Measurements from ENCODE around the gene HOMER1. TPM values are rescaled to one million over a fixed set of nuclear protein-coding genes. Genes with fewer than 3 reads are reported as not detected.

HOMER1 gene, protein sequence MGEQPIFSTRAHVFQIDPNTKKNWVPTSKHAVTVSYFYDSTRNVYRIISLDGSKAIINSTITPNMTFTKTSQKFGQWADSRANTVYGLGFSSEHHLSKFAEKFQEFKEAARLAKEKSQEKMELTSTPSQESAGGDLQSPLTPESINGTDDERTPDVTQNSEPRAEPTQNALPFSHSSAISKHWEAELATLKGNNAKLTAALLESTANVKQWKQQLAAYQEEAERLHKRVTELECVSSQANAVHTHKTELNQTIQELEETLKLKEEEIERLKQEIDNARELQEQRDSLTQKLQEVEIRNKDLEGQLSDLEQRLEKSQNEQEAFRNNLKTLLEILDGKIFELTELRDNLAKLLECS
- 0.81 and 1.7 TPM in 2 replicates for total RNA-seq

DNA sequence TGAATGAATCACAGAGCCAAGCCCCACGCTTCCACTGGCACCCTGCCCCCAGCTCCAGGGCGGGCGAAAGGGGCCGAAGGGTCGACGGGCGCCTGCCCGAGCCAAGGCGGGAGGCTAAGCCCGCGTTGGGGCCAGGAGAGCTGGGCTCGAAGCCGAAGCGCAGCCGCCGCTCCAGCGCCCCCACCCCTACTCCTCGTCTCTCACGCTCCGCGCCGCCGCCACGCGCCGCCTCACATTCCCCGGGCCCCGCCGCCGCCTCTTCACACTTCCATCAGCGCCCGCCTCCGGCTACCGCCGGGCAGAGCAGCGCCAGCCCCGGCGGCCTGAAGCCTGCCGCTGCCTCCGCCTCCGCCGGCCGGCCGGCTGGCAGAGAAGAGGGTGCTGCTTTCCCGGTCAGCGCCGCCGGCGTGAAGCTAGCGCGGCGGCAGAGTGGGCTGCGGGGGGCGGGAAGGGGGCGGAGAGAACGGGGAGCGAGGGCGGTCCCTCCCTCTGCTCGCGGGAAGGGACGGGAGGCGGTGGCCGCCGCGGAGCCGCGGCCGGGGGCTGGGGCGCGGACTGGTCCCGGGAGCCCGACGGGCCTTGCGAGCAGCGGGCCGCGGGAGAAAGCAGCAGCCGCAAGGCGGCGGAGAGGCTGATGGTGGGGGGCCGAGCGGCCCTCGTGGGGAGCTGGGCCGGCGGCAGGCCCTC, at the start of gene HOMER1:
TSS of gene HOMER1 (minus strand) at position 431 of the 687 bp plus-strand sequence. CDS start 1,360 bp downstream, outside the sequence.
- no peak for DNase-seq (ENCODE audit: low read depth, low spot score)

DNA sequence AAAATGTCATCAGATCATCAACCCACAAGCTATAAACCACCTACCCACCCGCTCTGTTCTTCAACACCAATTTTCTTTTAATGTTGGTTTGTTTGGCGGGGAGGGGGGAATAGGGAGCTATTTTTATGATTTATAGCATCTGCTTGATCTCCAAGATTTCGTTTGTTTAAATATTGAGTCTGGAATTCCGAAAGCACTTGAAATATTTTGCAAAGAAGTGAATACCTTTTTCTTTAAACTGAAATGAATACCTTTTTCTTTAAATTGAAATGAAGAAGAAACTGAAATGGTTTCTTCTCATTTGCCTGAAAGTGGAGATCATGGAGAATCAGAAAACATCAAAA, 49.3 kb upstream of the HOMER1 start:
- DNase-seq (ENCODE audit: low read depth, low spot score): no peak

DNA sequence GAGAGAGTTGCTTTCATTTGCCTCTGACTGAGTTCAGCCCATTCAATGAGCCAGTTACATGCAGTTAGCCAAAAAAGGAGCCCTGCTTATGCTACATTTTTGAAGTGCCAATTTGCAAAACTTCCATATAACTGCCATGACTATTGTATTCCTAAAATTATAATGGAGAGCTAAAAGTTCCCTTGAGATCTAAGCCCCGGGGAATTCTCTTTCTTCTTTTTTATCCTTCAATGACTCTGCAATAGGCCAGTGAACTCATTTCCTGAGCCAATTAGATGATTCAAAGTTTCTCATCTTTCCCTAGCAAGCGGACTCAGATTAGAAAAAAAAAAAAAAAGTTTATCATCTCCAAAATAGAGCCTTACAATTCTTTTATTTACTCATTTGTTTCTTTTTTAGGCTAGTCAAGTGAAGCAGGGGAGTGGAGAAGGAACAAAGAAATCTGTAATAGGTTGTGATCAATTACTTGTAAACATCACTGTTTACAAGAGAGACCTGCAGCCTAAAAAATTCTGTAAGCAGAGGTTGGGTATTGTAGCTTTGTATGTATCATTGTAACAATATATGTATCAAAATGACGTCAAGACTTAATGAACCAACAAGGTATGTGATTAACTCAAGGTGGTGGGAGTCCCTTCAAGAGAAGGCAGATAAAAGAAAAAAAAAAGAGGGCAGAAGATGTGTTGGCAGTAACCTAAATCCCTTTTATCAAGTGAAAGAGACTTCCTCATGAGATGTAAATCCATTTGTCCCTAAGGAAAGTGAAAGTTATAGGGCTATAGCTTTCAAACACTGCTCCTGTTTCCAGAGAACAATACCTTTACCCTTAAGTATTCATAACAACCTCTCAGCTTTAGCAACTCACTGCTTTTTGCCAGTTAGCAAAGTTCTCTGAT, 48.7 kb upstream of the HOMER1 start:
- no peak for DNase-seq (ENCODE audit: low read depth, low spot score)

DNA sequence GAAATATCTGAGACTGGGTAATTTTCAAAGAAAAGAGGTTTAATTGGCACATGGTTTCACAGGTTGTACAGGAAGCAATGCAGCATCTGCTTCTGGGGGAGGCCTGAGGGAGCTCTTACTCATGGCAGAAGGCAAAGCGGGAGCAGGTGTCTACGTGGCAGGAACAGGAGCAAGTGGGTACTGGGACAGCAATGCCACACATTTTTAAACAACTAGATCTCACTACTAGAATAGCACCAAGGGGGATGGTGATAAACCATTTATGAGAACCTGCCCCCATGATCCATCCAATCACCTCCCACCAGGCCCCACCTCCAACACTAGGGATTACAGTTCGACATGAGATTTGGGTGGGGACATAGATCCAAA, 47.6 kb upstream of the HOMER1 start:
- no peak for DNase-seq (ENCODE audit: low read depth, low spot score)

DNA sequence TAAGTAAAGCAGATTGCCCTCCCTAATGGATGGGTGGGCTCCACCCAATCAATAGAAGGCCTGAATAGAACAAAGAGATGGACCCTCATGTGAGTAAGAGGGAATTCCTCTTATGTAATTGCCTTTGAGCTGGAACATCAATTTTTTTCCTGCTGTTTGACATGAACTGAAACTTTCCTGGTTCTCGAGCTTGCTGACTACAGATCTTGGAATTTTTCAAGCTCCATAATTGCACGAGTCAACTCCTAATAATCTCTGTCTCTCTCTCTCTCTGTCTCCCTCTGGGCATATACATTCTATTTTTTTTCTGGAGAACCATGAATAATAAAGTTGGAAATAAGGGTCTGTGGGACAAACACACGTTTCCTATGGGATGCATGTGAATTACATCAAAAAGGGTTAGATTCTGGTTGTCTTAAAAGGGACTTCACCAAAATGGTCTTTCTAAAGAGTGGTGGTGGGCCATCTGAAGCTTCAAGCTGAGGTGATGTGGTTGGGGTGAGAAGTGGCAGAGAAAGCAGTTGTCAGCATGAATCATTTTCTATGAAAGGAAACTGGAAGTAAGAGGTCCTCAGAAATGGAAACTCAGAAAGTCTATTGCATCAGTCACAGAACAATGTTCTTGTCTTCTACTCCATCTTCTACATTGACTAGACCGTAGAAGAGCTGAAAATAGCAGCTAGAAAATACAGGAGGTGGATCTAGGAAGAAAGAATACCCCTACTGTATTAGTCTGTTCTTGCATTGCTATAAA, 47.0 kb upstream of the HOMER1 start:
- DNase-seq (ENCODE audit: low read depth, low spot score): no peak

DNA sequence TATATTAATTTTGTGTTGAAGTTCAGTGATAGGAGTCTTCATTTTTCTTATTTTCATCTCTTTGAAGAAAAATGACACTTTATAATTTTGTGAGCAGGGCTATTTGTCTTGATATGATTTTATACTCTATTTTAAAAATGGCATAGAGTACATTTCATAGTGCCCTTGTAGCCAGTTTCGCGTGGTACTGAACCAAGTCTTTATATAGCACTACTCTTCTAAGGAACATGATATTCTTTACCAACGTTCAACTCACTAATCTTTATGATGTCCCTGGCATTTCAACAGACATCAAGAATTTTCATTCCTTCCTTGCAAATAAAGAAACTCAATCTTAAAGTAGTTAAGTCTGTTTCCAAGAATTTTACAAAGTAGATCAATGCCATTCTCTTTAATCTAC, 41.5 kb upstream of the HOMER1 start:
- DNase-seq (ENCODE audit: low read depth, low spot score): no peak

DNA sequence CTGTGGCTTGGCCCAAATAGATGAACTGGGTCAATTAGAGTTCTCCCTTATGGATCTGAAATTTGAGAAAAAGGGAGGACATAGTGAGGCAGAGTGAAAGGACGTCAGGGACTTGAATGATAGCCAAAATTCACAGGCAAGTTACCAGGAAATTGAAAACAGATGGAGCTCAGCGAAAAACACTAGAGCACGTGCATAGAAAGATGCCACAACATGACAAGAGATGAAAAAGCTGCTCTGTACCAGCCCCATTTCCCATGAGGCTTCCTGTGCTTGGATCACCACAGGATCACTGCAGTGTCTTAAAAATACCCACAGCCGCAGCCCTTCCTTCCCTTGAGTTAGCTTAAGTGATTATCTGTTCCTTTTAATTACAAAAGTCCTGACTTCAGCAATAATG, 39.0 kb upstream of the HOMER1 start:
- DNase-seq (ENCODE audit: low read depth, low spot score): no peak

DNA sequence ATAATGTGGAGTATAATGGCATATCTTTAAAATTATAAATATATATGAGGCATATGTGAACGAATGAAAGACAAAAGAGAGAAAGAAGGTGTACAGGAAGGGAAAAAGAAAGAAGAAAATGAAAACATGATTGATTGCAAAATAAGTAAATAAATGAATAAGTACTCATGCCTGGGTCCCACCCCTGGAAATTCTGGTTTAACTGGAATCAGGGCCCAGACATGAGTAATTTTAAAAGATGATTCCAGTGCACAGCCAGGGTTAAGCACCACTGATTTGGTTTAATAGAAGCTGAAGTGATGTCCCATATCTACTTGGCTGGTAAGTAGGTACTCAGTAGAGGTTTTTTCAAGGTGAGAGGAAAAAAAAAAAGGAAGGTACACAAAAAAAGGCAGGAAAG, 34.0 kb upstream of the HOMER1 start:
- DNase-seq (ENCODE audit: low read depth, low spot score): no peak

DNA sequence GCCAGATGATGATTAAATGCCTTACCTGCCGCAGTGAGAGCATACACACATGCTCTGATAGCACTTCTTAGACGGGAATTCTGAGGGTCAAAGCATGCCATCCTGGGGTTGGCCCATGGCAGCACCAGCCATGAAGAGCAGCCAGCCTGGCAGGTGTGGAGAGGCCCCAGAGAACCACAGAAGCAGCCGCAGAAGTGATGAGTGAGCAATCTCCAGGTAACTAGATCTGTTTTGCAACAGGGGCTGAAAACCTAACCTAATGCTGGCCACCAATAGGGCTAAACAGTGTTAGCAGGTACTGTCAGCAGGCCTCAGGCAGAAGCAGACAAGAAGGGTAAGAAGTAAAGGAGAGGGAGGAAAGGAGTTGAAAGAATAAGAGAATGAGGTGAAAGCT, 33.5 kb upstream of the HOMER1 start:
- no peak for DNase-seq (ENCODE audit: low read depth, low spot score)

DNA sequence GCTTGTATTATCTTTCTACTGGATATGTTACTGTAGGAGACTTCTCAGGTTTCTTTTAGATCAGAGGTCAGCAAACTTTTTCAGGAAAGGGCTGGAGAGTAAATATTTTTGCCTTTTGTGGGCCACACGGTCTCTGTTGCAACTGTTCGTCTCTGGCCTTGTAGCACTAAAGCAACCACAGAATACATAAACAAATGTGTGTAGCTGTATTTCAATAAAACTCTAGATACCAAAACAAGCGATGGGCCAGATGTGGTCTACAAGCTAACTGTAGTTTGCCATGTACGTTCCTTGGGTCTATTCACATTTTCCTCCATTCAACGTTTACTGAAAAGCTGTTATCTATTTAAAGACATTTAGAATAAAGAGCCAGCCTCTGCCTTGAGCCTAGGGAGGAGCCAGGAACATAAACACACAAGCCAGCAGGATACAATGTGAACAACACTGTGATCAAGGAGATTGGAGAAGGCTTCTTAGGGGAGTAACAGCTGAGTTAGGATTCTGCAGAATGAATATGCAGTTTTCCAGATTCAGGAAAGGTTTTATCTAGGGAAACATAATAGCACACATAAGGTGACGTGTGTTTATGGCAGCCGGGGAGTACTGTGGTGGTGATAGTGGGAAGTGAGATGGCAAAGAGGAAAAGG, 33.0 kb upstream of the HOMER1 start:
- DNase-seq (ENCODE audit: low read depth, low spot score): no peak

DNA sequence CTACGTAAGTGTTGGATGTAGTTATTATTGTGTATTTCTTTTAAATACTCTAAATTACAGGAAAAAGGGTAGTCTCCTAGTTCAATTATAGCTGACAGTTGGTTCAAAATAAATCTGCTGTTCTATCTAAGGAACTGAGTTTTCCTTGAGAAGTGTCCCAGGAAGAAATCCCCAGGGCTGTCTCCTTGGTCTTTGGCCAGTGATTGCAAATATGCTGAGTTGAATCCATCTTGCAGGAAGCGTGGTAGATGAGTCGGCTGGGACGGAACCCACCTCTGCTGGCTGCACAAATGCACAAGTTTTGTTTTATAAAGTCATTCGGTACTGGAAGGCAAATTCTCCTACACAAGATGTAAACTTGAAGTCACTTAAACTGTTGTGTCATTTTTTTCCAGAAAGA, 30.2 kb upstream of the HOMER1 start:
- DNase-seq (ENCODE audit: low read depth, low spot score): no peak

DNA sequence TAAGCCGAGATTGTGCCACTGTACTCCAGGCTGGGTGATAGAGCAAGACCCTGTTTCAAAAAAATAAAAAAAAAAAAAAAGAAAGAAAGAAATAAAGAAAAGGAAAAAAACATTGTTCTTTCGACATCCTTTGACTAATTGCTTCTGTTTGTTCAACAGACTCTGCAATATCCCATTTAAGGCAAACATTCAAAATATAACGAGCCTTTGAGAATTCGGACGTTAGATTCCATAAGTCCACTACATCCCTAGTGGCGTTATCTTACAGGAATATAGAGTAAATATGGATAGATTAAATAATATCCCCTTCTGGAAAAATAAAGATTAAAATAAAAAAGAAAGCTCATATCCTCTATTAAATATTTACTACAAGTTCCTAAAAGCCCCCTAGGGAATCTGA, 27.0 kb upstream of the HOMER1 start:
- no peak for DNase-seq (ENCODE audit: low read depth, low spot score)

DNA sequence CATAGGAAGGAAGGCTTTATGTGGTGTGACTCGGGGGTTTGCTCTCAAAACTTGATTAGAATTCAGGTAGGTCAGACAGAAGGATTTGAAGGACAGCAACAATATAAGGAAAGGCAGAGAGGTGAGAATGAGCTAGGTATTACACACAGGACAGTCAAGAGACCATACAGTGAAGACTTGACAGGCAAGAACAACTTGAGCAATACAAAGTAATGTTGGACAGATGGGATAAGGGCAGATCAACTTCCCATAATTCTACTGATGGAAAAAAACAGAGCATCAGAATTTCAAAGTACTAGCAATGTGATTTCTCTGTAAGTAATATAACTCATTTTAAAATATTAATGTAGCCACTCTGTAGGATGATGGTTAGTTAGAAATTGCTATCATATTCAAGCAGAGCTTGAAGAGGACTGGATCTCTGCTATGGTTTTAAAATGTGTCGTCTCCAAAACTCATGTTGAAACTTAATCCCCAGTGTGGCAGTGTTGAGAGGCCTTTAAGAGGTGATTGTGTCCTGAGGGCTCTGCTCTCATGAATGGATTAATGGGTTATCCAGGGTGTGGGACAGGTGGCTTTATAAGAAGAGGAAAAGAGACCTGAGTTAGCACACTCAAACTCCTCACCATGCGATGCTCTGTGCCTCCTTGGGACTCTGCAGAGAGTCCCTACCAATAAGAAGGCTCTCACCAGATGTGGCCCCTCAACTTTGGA, 22.4 kb upstream of the HOMER1 start:
- no peak for DNase-seq (ENCODE audit: low read depth, low spot score)

DNA sequence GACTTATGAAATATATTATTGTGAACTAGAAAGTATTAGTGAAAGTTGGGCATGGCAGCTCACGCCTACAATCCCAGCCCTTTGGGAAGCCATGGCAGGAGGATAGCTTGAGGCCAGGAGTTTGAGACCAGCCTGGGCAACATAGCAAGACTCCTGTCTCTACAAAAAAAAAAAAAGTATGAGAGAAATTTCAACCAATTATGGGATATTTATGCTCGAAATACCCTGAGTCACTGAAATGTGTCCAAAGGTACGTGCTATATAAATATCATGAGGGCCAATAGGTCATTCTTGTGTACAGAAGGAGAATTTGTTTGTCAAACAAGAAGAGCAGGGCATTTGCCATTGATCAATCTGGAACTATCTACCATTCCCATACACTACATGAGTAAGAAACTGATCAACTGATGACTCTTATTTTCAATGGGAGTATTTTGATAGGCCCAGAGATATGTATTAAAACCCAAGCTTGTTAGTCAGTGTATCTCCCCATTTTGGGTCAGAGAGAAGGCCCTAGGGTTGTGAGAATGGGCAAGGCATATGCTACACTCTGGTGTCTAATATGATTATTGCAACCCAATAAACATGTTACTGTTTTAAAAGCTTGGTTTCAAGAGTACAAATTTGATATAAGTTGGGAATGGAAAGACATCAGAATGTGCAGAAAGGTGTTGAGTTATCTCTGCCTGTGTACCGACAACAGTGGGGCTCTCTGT, 21.7 kb upstream of the HOMER1 start:
- DNase-seq (ENCODE audit: low read depth, low spot score): no peak

DNA sequence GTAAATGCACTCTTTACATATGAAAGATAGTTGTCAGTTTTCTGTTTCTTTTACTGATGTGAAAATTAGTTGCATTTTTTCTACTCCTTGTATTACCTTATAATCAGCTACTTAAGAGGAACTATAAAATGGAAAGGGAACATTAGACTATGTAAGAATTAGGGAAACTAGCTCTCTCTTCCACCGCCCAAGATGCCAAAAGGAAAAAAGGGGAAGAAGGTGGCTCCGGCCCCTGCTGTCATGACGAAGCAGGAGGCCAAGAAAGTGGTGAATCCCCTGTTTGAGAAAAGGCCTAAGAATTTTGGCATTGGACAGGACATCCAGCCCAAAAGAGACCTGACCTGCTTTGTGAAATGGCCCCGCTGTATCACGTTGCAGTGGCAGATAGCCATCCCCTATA, 15.2 kb upstream of the HOMER1 start:
- no peak for DNase-seq (ENCODE audit: low read depth, low spot score)

DNA sequence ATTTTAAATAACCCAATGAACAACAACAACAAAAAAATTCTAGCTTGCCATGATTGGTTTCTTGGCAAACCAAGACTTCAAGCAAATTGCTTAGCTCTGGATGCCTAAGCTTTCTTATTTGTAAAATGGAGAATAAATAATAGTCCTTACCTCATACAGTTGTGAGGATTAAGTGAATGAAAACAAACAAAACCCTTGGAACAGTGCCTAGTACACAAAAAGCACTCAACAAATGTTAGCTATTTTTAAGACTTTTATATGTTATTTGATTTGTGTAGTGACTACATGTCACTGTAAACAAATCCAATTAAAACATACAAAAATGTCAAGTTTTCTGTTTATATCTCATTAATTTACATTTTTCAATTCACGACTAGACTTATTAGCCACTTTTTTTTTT, 13.5 kb upstream of the HOMER1 start:
- DNase-seq (ENCODE audit: low read depth, low spot score): no peak

DNA sequence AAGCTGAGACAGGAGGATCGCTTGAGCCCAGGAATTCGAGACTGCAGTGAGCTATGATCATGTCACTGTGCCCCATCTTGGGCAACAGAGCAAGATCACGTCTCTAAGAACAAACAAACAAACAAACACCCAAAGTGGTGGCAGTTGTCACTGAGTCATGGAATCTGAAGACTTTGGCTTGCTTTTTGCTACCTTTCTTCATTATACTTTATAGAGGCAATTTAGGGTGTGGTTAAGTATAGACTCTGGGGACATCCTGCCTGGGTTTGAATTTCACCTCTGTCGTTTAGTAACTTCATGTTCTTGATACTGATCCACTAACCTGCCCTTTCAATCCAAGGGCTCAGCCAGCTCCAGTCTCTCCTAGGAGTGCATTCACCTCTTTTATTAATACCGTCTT, 13.0 kb upstream of the HOMER1 start:
- no peak for DNase-seq (ENCODE audit: low read depth, low spot score)

DNA sequence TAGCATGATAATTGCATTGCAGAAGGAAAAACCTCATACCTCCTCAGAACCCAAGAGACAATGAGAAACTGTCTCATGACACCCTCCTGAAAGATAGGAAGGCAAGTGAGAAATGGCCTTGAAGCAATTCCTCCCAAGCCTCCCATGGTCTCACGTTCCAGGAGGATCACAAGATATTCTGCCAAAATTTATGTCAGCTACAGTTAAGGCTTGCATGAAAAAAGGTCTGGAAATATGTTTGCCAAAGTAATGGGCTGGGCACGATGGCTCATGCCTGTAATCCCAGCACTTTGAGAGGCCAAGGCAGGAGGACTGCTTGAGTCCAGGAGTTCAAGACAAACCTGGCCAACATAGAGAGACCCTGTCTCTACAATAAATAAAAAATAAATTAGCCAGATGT, 12.6 kb upstream of the HOMER1 start:
- DNase-seq (ENCODE audit: low read depth, low spot score): no peak

DNA sequence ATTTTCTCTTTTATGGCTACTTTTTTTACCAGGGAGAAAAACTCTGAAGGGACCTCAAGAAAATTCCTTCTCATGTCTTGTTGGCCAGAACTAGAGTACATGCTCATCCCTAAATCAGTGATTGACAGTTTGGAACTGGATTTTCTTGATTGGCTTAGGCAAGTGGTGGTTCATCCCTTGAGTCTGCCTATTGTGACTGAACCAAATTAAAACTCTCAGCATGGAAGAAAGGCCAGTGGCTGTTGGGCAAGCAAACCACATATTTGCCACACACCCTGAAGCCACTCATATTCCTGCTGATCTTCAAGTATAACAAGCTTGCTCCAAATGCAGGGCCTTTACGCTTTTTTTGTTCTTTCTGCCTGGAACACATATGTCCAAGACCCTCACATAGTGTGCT, 7.2 kb upstream of the HOMER1 start:
- DNase-seq (ENCODE audit: low read depth, low spot score): no peak

DNA sequence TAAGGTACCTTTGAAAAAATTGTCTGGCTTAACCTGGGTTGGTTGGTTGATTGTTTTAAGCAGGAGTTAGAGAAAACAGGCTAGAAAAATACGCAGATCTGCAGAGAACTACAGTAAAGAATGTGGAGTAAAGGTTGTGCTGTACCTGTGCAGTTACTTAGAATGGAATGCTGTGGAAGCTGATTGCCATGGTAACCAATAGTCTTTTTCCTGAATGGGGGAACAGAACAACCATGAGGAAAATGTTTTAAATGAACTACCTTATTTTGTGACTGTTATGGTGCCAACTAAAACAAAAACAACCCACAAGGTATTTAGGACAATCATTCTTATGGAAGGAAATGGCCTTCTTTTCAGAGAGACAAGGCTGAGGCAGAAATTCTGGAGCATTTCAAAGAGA, 4.8 kb upstream of the HOMER1 start:
- DNase-seq (ENCODE audit: low read depth, low spot score): no peak
